ENCODE results near the gene CCNI2.

CCNI2 gene

GRCh38 chr5:132766020-132766805, 19.0 kb downstream of the CCNI2 start:
- DNase-seq, result no peak

GRCh38 chr5:132766806-132767055, 19.5 kb downstream of the CCNI2 start:
- no peak for DNase-seq

GRCh38 chr5:132767150-132767549, 19.9 kb downstream of the CCNI2 start:
- DNase-seq, result no peak

GRCh38 chr5:132768485-132768868, 21.3 kb downstream of the CCNI2 start:
- DNase-seq, result no peak

- no peak for DNase-seq
Measured at GRCh38 chr5:132770476-132771159, 23.4 kb downstream of the CCNI2 start.

GRCh38 chr5:132771503-132771998, 24.3 kb downstream of the CCNI2 start:
- DNase-seq, result no peak

- no peak for DNase-seq
Measured at GRCh38 chr5:132772291-132773070, 25.3 kb downstream of the CCNI2 start.

- no peak for DNase-seq
Measured at GRCh38 chr5:132773114-132773513, 25.9 kb downstream of the CCNI2 start.

GRCh38 chr5:132773601-132774355, 26.6 kb downstream of the CCNI2 start:
- DNase-seq, result no peak

GRCh38 chr5:132774406-132774805, 27.2 kb downstream of the CCNI2 start:
- DNase-seq, result no peak

- DNase-seq, result no peak
Measured at GRCh38 chr5:132774896-132775295, 27.7 kb downstream of the CCNI2 start.

GRCh38 chr5:132775476-132775961, 28.3 kb downstream of the CCNI2 start:
- DNase-seq, result no peak

- DNase-seq, result peak; percentile 24
Measured at GRCh38 chr5:132776131-132776937, 29.1 kb downstream of the CCNI2 start.

GRCh38 chr5:132776938-132777208, 29.6 kb downstream of the CCNI2 start:
- DNase-seq, result no peak

GRCh38 chr5:132777209-132778069, 30.2 kb downstream of the CCNI2 start, which contains the start of gene SEPTIN8:
Gene SEPTIN8, minus strand, starts transcription at chr5:132777239. Its CDS starts 102 bp downstream, at chr5:132777137.
- no peak for DNase-seq

- no peak for DNase-seq
Measured at GRCh38 chr5:132778129-132778528, 30.9 kb downstream of the CCNI2 start.

GRCh38 chr5:132778856-132779255, 31.6 kb downstream of the CCNI2 start:
- no peak for DNase-seq

GRCh38 chr5:132779961-132780360, 32.7 kb downstream of the CCNI2 start:
- DNase-seq, result no peak

- DNase-seq, result no peak
Measured at GRCh38 chr5:132780577-132780976, 33.4 kb downstream of the CCNI2 start.

GRCh38 chr5:132781029-132781428, 33.8 kb downstream of the CCNI2 start:
- DNase-seq, result no peak

- no peak for DNase-seq
Measured at GRCh38 chr5:132782101-132782500, 34.9 kb downstream of the CCNI2 start.
